ENCODE measurements around the gene ST8SIA2. TPM values are rescaled to one million over a fixed set of nuclear protein-coding genes. Genes with fewer than 3 reads are reported as not detected.

Gene ST8SIA2
- total RNA-seq, 2 donors from 2014 or later = not detected

- DNase-seq (no peak), ATAC-seq (no peak)
- no peaks in the 10 kb centered on the region for H3K4me1 ChIP-seq
- H3K27me3 ChIP-seq = no peaks in the 10 kb centered on the region
- intact Hi-C loops (cut with DNase I) = no loop called here
- no peaks in the 10 kb centered on the region for H3K36me3 ChIP-seq (replicated peaks in 1 of 2; ENCODE audit: insufficient read depth in 1 of 2, low read depth in 2 of 2)
- no peaks in the 10 kb centered on the region for H3K9me3 ChIP-seq
- no peak overlapping the region for H3K4me3 ChIP-seq
- TF ChIP-seq POLR2A (IDR thresholded peaks at IDR 0.05) = no peak
- TF ChIP-seq CTCF (IDR thresholded peaks at IDR 0.05) = no peak
- no peak overlapping the region for H3K27ac ChIP-seq
- 52 to 93% methylated on average over 3 of the region's 3 CpGs for WGBS, 2 donors
Observed at GRCh38 chr15:92452143-92452542, 58.5 kb downstream of the ST8SIA2 start.

- intact Hi-C loops (cut with DNase I) = no loop called here
- Histone ChIP-seq H3K4me1 (no peaks in the 10 kb centered on the region), H3K4me3 (no peak overlapping the region), H3K9me3 (no peaks in the 10 kb centered on the region), H3K27me3 (no peaks in the 10 kb centered on the region), H3K27ac (no peak overlapping the region), H3K36me3 (replicated peaks in 1 of 2; ENCODE audit: insufficient read depth in 1 of 2, low read depth in 2 of 2) (no peaks in the 10 kb centered on the region)
- no peak for DNase-seq
- ATAC-seq = no peak
- WGBS, 2 donors = 54 to 74% methylated on average over 3 of the region's 3 CpGs
- TF ChIP-seq CTCF (IDR thresholded peaks at IDR 0.05) (no peak), POLR2A (IDR thresholded peaks at IDR 0.05) (no peak)
Observed at GRCh38 chr15:92453607-92454006, 59.9 kb downstream of the ST8SIA2 start.

GRCh38 chr15:92454555-92455105 is 60.9 kb downstream of the ST8SIA2 start:
- no peak for DNase-seq
- ATAC-seq = no peak
- TF ChIP-seq POLR2A (IDR thresholded peaks at IDR 0.05) (no peak), CTCF (IDR thresholded peaks at IDR 0.05) (no peak)
- Histone ChIP-seq H3K4me1 (no peaks in the 10 kb centered on the region), H3K36me3 (replicated peaks in 1 of 2; ENCODE audit: insufficient read depth in 1 of 2, low read depth in 2 of 2) (no peaks in the 10 kb centered on the region), H3K27ac (no peak overlapping the region), H3K9me3 (no peaks in the 10 kb centered on the region), H3K4me3 (no peak overlapping the region), H3K27me3 (no peaks in the 10 kb centered on the region)
- intact Hi-C loops (cut with DNase I) = no loop called here
- WGBS, 2 donors = 88 to 93% methylated on average over 7 of the region's 7 CpGs

GRCh38 chr15:92455271-92455670 is 61.6 kb downstream of the ST8SIA2 start:
- intact Hi-C loops (cut with DNase I) = no loop called here
- H3K36me3 ChIP-seq (replicated peaks in 1 of 2; ENCODE audit: insufficient read depth in 1 of 2, low read depth in 2 of 2) = no peaks in the 10 kb centered on the region
- no peaks in the 10 kb centered on the region for H3K27me3 ChIP-seq
- no peak overlapping the region for H3K27ac ChIP-seq
- WGBS, 2 donors = 83 to 93% methylated on average over 7 of the region's 7 CpGs
- DNase-seq (no peak), ATAC-seq (no peak)
- no peak overlapping the region for H3K4me3 ChIP-seq
- no peaks in the 10 kb centered on the region for H3K9me3 ChIP-seq
- TF ChIP-seq POLR2A (IDR thresholded peaks at IDR 0.05) = no peak
- H3K4me1 ChIP-seq = no peaks in the 10 kb centered on the region

GRCh38 chr15:92457471-92458041 is 63.9 kb downstream of the ST8SIA2 start:
- H3K9me3 ChIP-seq = no peaks in the 10 kb centered on the region
- WGBS, 2 donors = 50 to 62% methylated on average over 13 of the region's 13 CpGs
- intact Hi-C loops (cut with DNase I) = no loop called here

More at GRCh38 chr15:92457471-92458041, 63.9 kb downstream of the ST8SIA2 start:
- no peaks in the 10 kb centered on the region for H3K27me3 ChIP-seq
- H3K4me1 ChIP-seq = no peaks in the 10 kb centered on the region
- DNase-seq = no peak
- ATAC-seq = no peak
- TF ChIP-seq POLR2A (IDR thresholded peaks at IDR 0.05) (no peak), CTCF (IDR thresholded peaks at IDR 0.05) (no peak)
- no peaks in the 10 kb centered on the region for H3K36me3 ChIP-seq (replicated peaks in 1 of 2; ENCODE audit: insufficient read depth in 1 of 2, low read depth in 2 of 2)
- H3K27ac ChIP-seq = no peak overlapping the region
- H3K4me3 ChIP-seq = no peak overlapping the region
